Gastrocnemius medialis (tissue), 4 donors: ENCODE data around the gene WDR46.

Source experiments
- POLR2A ChIP-seq, 2 donors: fragments of 450-650 bp; IDR thresholded peaks; one replicate each; pipeline ENCODE4 v1.6.1; 2017; ENCODE audit warnings: antibody characterized with exemption in 2 of 2, mild to moderate bottlenecking in 2 of 2, moderate library complexity in 2 of 2
- TF ChIP-seq, protein P1 (sequence below), 5 experiments: fragments of 450-650 bp in 3 of 5; fragments of 200-600 bp in 2 of 5; sonication (generic) in 2 of 5; IDR thresholded peaks in 4 of 5; conservative IDR thresholded peaks in 1 of 5; 1 replicate in 4 of 5; 2 replicates in 1 of 5; pipeline ENCODE4 v1.5.1; 2016 to 2019; ENCODE audit warnings: antibody characterized with exemption in 5 of 5, mild to moderate bottlenecking in 3 of 5, moderate library complexity in 3 of 5

DNA sequence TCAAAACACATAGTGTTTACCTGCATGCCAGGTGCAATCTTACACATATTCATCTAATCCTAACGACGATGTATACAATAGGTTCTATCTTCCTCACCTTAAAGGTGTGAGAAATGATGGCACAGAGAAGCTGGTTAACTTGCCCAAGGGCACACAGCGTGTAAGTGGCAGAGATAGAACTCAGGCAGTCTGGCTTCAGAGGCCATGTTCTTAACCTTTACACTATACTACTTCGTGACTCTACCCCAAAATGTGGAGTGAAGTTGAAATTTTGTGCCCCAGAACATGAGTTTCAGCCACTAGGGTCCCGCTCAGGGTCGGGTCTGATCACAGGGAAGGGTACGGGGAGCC lies 17.9 kb downstream of the WDR46 start:
- TF ChIP-seq, protein P1, sequence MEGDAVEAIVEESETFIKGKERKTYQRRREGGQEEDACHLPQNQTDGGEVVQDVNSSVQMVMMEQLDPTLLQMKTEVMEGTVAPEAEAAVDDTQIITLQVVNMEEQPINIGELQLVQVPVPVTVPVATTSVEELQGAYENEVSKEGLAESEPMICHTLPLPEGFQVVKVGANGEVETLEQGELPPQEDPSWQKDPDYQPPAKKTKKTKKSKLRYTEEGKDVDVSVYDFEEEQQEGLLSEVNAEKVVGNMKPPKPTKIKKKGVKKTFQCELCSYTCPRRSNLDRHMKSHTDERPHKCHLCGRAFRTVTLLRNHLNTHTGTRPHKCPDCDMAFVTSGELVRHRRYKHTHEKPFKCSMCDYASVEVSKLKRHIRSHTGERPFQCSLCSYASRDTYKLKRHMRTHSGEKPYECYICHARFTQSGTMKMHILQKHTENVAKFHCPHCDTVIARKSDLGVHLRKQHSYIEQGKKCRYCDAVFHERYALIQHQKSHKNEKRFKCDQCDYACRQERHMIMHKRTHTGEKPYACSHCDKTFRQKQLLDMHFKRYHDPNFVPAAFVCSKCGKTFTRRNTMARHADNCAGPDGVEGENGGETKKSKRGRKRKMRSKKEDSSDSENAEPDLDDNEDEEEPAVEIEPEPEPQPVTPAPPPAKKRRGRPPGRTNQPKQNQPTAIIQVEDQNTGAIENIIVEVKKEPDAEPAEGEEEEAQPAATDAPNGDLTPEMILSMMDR (IDR thresholded peaks at IDR 0.05 in 4 of 5, conservative IDR thresholded peaks at IDR 0.05 in 1 of 5) = no peak
- no peak for TF ChIP-seq POLR2A (IDR thresholded peaks at IDR 0.05)
